BE2C (cell line): Measurements from ENCODE around the gene MAP2K7.
"Not testable (repeated sequence)": the region's sequence is repeated elsewhere in the genome, so short reads cannot be mapped to it uniquely, and the experiment has no call there.

ENCODE experiments used
- DNase-seq: peaks from one replicate; pipeline ENCODE4 v3.0.0-alpha.2; 2020
- H3K27me3 ChIP-seq: fragments of 250-450 bp; sonication (Bioruptor Pico); 2 replicates; pipeline ENCODE4 v1.5.1; 2020; ENCODE audit warnings: mild to moderate bottlenecking
- H3K36me3 ChIP-seq: fragments of 250-450 bp; sonication (Bioruptor Pico); 2 replicates; pipeline ENCODE4 v1.5.1; 2020; ENCODE audit warnings: mild to moderate bottlenecking
- H3K4me1 ChIP-seq: fragments of 250-450 bp; sonication (Bioruptor Pico); 2 replicates; pipeline ENCODE4 v1.5.1; 2020
- H3K4me3 ChIP-seq: 2 replicates; pipeline ENCODE4 v1.5.1; 2011; ENCODE audit warnings: low read depth, low read length
- H3K9me3 ChIP-seq: fragments of 250-450 bp; sonication (Bioruptor Pico); 2 replicates; pipeline ENCODE4 v1.5.1; 2020
- CTCF ChIP-seq: IDR thresholded peaks from 2 replicates; pipeline ENCODE4 v1.5.1; 2012; ENCODE audit warnings: mild to moderate bottlenecking, low read depth, low read length

MAP2K7 gene

GRCh38 chr19:7928741-7929701, 25.3 kb downstream of the MAP2K7 start:
- peak; percentile 54 for TF ChIP-seq CTCF
- Histone ChIP-seq H3K4me1 (peaks cover 30% of the 10 kb centered on the region), H3K9me3 (no peaks in the 10 kb centered on the region), H3K4me3 (peak overlapping the region; percentile 0; the same call in 1 of the 2 replicates), H3K36me3 (peaks cover 36% of the 10 kb centered on the region), H3K27me3 (no peaks in the 10 kb centered on the region)
- peak; percentile 81 for DNase-seq

- Histone ChIP-seq H3K36me3 (peaks cover 44% of the 10 kb centered on the region), H3K4me1 (peaks cover 30% of the 10 kb centered on the region)
- H3K4me3 ChIP-seq, H3K27me3 ChIP-seq, H3K9me3 ChIP-seq, DNase-seq: not testable (repeated sequence)
These were observed 26.4 kb downstream of the MAP2K7 start for GRCh38 chr19:7930030-7930429.

GRCh38 chr19:7930765-7931164, 27.1 kb downstream of the MAP2K7 start:
- H3K4me3 ChIP-seq: no peak overlapping the region
- H3K36me3 ChIP-seq: peaks cover 51% of the 10 kb centered on the region

GRCh38 chr19:7931221-7932061, 27.8 kb downstream of the MAP2K7 start:
- Histone ChIP-seq H3K4me3 (no peak overlapping the region), H3K36me3 (peaks cover 58% of the 10 kb centered on the region), H3K27me3 (no peaks in the 10 kb centered on the region), H3K9me3 (no peaks in the 10 kb centered on the region), H3K4me1 (peaks cover 27% of the 10 kb centered on the region)
- no peak for TF ChIP-seq CTCF
- no peak for DNase-seq

More at GRCh38 chr19:7930765-7931164, 27.1 kb downstream of the MAP2K7 start:
- Histone ChIP-seq H3K4me1 (peaks cover 30% of the 10 kb centered on the region), H3K9me3 (no peaks in the 10 kb centered on the region), H3K27me3 (no peaks in the 10 kb centered on the region)
- TF ChIP-seq CTCF: no peak
- DNase-seq: no peak

- Histone ChIP-seq H3K4me3 (no peak overlapping the region), H3K27me3 (no peaks in the 10 kb centered on the region), H3K4me1 (peaks cover 17% of the 10 kb centered on the region), H3K36me3 (peaks cover 67% of the 10 kb centered on the region), H3K9me3 (no peaks in the 10 kb centered on the region)
- TF ChIP-seq CTCF: no peak
- DNase-seq: no peak
These were observed 28.7 kb downstream of the MAP2K7 start for GRCh38 chr19:7932276-7932929.

GRCh38 chr19:7932930-7933300, 29.2 kb downstream of the MAP2K7 start:
- Histone ChIP-seq H3K4me3 (no peak overlapping the region), H3K36me3 (peaks cover 72% of the 10 kb centered on the region), H3K27me3 (no peaks in the 10 kb centered on the region), H3K9me3 (no peaks in the 10 kb centered on the region), H3K4me1 (peaks cover 12% of the 10 kb centered on the region)
- no peak for DNase-seq
- TF ChIP-seq CTCF: no peak
